Epithelial cell of esophagus (primary cell): ENCODE data around the gene UTP14A.

Experiments used
- DNase-seq: peaks from one replicate; pipeline ENCODE4 v3.0.0; 2010; ENCODE audit warnings: low read depth
- H3K4me3 ChIP-seq: 2 replicates; pipeline ENCODE4 v1.5.1; 2011; ENCODE audit warnings: mild to moderate bottlenecking, low read length, control low read depth
- CTCF ChIP-seq: IDR thresholded peaks from 2 replicates; pipeline ENCODE4 v1.5.1; 2011; ENCODE audit warnings: low read depth, mild to moderate bottlenecking, low read length, control low read depth, inconsistent platforms; ENCODE audit not compliant: insufficient read depth; ENCODE audit errors: missing control alignments

Gene UTP14A

GRCh38 chrX:129968968-129969367 lies 63.0 kb downstream of the UTP14A start:
- H3K4me3 ChIP-seq, result no peak overlapping the region
- no peak for DNase-seq
- TF ChIP-seq CTCF, result no peak

- no peak overlapping the region for H3K4me3 ChIP-seq
- DNase-seq, result no peak
- TF ChIP-seq CTCF, result no peak
These were observed 70.5 kb downstream of the UTP14A start for GRCh38 chrX:129976441-129976840.
